Activated B cell treated with CpG ODN at 0.5 μM for 24 hours (primary cell): ENCODE data around the gene PCDHB13. TPM values are rescaled to one million over a fixed set of nuclear protein-coding genes. Genes with fewer than 3 reads are reported as not detected.
"Not testable (repeated sequence)": the region's sequence is repeated elsewhere in the genome, so short reads cannot be mapped to it uniquely, and the experiment has no call there.

ENCODE experiments used
- ATAC-seq: fragments of 200-7000 bp; cut with Tn5 transposase; one replicate; pipeline ENCODE4 v1.10.0; 2021; ENCODE audit warnings: low read depth, mild to moderate bottlenecking, moderate library complexity
- CTCF ChIA-PET: fragments of 350-600 bp; sonication (Branson Sonifier 250); formaldehyde crosslinking; loops from one replicate; lab custom pipeline; 2021; ENCODE audit warnings: antibody characterized with exemption; lab: Charles Lee
- POLR2A ChIA-PET: fragments of 350-600 bp; sonication (Branson Sonifier 250); formaldehyde crosslinking; loops from one replicate; lab custom pipeline; 2021; ENCODE audit warnings: antibody characterized with exemption; lab: Charles Lee
- DNase-seq: peaks from one replicate; pipeline ENCODE4 v3.0.0; 2022
- H3K27ac Mint-ChIP-seq: one replicate; pipeline ENCODE4 v1.8.0; 2020; ENCODE audit warnings: mixed read lengths
- H3K27me3 Mint-ChIP-seq: one replicate; pipeline ENCODE4 v1.8.0; 2021; ENCODE audit warnings: mixed read lengths
- H3K36me3 Mint-ChIP-seq: one replicate; pipeline ENCODE4 v1.8.0; 2021; ENCODE audit warnings: low read depth, mixed read lengths
- H3K4me1 Mint-ChIP-seq: one replicate; pipeline ENCODE4 v1.8.0; 2021; ENCODE audit warnings: mixed read lengths
- H3K4me3 Mint-ChIP-seq: one replicate; pipeline ENCODE4 v1.8.0; 2020; ENCODE audit warnings: mild to moderate bottlenecking, mixed read lengths
- H3K9me3 Mint-ChIP-seq: one replicate; pipeline ENCODE4 v1.8.0; 2020; ENCODE audit warnings: mixed read lengths
- intact Hi-C: fragments of 100-400 bp; cut with micrococcal nuclease; formaldehyde crosslinking; loops from one replicate; pipeline ENCODE4 v1.15.1; 2024
- total RNA-seq: library from RNA; stranded (reverse); gene quantifications from 2 replicates; pipeline ENCODE4 v1.2.3, GENCODE V29; 2022
- TF ChIP-seq, protein P1 (sequence below): fragments of 200-600 bp; IDR thresholded peaks from one replicate; pipeline ENCODE4 v1.8.0; 2022; ENCODE audit warnings: antibody characterized with exemption, mild to moderate bottlenecking

The PCDHB13 gene
- total RNA-seq, 1 donor from 2014 or later: 0.09 TPM

DNA sequence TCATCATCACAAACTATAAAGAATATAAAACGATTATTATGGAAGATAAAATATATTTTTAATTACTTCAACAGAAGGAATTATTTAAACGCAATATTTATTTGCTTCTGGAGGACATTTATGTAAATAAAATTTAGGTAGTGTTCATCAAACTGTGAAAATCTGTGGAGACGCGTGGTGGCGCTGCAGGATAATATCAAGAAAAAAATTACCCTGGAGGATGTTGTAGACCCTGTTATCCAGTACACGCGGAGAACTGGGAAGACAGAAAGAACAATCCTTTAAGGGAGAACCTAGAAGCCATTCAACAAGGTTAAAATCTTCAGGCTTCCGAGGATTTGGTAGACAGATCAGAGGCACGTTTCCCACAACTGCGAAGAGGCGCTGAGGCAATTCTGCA, 5.2 kb upstream of the PCDHB13 start, which contains the start of gene PCDHB12:
Gene PCDHB12 (plus strand): TSS at position 242 of the 400 bp plus-strand sequence. CDS start 189 bp downstream, outside the sequence.
- ChIA-PET CTCF (interaction anchor here (1.0 kb wide), 1 partner anchor 356 kb away, joined by 3 read pairs; no protein-coding TSS in a partner anchor), POLR2A (no interaction called here)
- DNase-seq: no peak
- TF ChIP-seq, protein P1, sequence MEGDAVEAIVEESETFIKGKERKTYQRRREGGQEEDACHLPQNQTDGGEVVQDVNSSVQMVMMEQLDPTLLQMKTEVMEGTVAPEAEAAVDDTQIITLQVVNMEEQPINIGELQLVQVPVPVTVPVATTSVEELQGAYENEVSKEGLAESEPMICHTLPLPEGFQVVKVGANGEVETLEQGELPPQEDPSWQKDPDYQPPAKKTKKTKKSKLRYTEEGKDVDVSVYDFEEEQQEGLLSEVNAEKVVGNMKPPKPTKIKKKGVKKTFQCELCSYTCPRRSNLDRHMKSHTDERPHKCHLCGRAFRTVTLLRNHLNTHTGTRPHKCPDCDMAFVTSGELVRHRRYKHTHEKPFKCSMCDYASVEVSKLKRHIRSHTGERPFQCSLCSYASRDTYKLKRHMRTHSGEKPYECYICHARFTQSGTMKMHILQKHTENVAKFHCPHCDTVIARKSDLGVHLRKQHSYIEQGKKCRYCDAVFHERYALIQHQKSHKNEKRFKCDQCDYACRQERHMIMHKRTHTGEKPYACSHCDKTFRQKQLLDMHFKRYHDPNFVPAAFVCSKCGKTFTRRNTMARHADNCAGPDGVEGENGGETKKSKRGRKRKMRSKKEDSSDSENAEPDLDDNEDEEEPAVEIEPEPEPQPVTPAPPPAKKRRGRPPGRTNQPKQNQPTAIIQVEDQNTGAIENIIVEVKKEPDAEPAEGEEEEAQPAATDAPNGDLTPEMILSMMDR: no peak
- Mint-ChIP-seq H3K9me3 (peaks cover 6% of the 10 kb centered on the region), H3K4me3 (no peak within 1 kb of the TSS), H3K27me3 (peaks cover 36% of the 10 kb centered on the region), H3K27ac (no peak within 1 kb of the TSS), H3K36me3 (no peaks in the 10 kb centered on the region), H3K4me1 (no peaks in the 10 kb centered on the region)
- no peak for ATAC-seq
- intact Hi-C loops: loop anchor here (1.0 kb wide), 1 partner anchor 356 kb away; no protein-coding TSS in a partner anchor

DNA sequence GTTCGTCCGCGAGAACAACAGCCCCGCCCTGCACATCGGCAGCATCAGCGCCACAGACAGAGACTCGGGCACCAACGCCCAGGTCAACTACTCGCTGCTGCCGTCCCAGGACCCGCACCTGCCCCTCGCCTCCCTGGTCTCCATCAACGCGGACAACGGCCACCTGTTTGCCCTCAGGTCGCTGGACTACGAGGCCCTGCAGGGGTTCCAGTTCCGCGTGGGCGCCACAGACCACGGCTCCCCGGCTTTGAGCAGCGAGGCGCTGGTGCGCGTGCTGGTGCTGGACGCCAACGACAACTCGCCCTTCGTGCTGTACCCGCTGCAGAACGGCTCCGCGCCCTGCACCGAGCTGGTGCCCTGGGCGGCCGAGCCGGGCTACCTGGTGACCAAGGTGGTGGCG, 3.4 kb upstream of the PCDHB13 start:
- H3K36me3 Mint-ChIP-seq, H3K9me3 Mint-ChIP-seq, CTCF ChIA-PET, H3K4me1 Mint-ChIP-seq, ATAC-seq, DNase-seq, intact Hi-C loops, H3K4me3 Mint-ChIP-seq, H3K27ac Mint-ChIP-seq: not testable (repeated sequence)
- H3K27me3 Mint-ChIP-seq: peaks cover 41% of the 10 kb centered on the region
- POLR2A ChIA-PET: interaction anchor here (0.5 kb wide), 1 partner anchor 107 kb away, joined by 4 read pairs; no protein-coding TSS in a partner anchor

DNA sequence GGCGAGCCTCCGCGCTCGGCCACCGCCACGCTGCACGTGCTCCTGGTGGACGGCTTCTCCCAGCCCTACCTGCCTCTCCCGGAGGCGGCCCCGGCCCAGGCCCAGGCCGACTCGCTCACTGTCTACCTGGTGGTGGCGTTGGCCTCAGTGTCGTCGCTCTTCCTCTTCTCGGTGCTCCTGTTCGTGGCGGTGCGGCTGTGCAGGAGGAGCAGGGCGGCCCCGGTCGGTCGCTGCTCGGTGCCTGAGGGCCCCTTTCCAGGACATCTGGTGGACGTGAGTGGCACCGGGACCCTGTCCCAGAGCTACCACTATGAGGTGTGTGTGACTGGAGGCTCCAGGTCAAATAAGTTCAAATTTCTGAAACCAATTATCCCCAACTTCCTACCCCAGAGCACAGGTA, 2.9 kb upstream of the PCDHB13 start:
- CTCF ChIA-PET, H3K36me3 Mint-ChIP-seq, H3K4me1 Mint-ChIP-seq, DNase-seq, H3K27ac Mint-ChIP-seq, H3K4me3 Mint-ChIP-seq, intact Hi-C loops, ATAC-seq: not testable (repeated sequence)
- Mint-ChIP-seq H3K9me3 (peaks cover 11% of the 10 kb centered on the region), H3K27me3 (peaks cover 42% of the 10 kb centered on the region)
- POLR2A ChIA-PET: interaction anchor here (0.5 kb wide), 1 partner anchor 106 kb away, joined by 4 read pairs; no protein-coding TSS in a partner anchor

DNA sequence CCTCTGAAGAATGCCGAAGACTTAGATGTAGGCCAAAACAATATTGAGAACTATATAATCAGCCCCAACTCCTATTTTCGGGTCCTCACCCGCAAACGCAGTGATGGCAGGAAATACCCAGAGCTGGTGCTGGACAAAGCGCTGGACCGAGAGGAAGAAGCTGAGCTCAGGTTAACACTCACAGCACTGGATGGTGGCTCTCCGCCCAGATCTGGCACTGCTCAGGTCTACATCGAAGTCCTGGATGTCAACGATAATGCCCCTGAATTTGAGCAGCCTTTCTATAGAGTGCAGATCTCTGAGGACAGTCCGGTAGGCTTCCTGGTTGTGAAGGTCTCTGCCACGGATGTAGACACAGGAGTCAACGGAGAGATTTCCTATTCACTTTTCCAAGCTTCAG, 864 bp downstream of the PCDHB13 start:
- CTCF ChIA-PET, H3K4me1 Mint-ChIP-seq, intact Hi-C loops, H3K4me3 Mint-ChIP-seq, POLR2A ChIA-PET, DNase-seq, H3K27ac Mint-ChIP-seq, ATAC-seq, H3K36me3 Mint-ChIP-seq: not testable (repeated sequence)
- Mint-ChIP-seq H3K27me3 (peaks cover 31% of the 10 kb centered on the region), H3K9me3 (peaks cover 19% of the 10 kb centered on the region)

DNA sequence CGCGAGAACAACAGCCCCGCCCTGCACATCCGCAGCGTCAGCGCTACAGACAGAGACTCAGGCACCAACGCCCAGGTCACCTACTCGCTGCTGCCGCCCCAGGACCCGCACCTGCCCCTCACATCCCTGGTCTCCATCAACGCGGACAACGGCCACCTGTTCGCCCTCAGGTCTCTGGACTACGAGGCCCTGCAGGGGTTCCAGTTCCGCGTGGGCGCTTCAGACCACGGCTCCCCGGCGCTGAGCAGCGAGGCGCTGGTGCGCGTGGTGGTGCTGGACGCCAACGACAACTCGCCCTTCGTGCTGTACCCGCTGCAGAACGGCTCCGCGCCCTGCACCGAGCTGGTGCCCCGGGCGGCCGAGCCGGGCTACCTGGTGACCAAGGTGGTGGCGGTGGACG, 1.8 kb downstream of the PCDHB13 start:
- POLR2A ChIA-PET, intact Hi-C loops, ATAC-seq, DNase-seq, H3K4me1 Mint-ChIP-seq, H3K4me3 Mint-ChIP-seq, CTCF ChIA-PET, H3K27ac Mint-ChIP-seq, H3K36me3 Mint-ChIP-seq: not testable (repeated sequence)
- Mint-ChIP-seq H3K9me3 (peaks cover 21% of the 10 kb centered on the region), H3K27me3 (peaks cover 30% of the 10 kb centered on the region)

DNA sequence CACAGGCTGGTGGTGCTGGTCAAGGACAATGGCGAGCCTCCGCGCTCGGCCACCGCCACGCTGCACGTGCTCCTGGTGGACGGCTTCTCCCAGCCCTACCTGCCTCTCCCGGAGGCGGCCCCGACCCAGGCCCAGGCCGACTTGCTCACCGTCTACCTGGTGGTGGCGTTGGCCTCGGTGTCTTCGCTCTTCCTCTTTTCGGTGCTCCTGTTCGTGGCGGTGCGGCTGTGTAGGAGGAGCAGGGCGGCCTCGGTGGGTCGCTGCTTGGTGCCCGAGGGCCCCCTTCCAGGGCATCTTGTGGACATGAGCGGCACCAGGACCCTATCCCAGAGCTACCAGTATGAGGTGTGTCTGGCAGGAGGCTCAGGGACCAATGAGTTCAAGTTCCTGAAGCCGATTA, 2.3 kb downstream of the PCDHB13 start:
- H3K4me3 Mint-ChIP-seq, ATAC-seq, intact Hi-C loops, DNase-seq, H3K4me1 Mint-ChIP-seq, CTCF ChIA-PET, H3K27ac Mint-ChIP-seq, H3K36me3 Mint-ChIP-seq: not testable (repeated sequence)
- Mint-ChIP-seq H3K27me3 (peaks cover 28% of the 10 kb centered on the region), H3K9me3 (peaks cover 19% of the 10 kb centered on the region)
- POLR2A ChIA-PET: interaction anchor here (0.5 kb wide), 1 partner anchor 461 kb away, joined by 3 read pairs; no protein-coding TSS in a partner anchor

DNA sequence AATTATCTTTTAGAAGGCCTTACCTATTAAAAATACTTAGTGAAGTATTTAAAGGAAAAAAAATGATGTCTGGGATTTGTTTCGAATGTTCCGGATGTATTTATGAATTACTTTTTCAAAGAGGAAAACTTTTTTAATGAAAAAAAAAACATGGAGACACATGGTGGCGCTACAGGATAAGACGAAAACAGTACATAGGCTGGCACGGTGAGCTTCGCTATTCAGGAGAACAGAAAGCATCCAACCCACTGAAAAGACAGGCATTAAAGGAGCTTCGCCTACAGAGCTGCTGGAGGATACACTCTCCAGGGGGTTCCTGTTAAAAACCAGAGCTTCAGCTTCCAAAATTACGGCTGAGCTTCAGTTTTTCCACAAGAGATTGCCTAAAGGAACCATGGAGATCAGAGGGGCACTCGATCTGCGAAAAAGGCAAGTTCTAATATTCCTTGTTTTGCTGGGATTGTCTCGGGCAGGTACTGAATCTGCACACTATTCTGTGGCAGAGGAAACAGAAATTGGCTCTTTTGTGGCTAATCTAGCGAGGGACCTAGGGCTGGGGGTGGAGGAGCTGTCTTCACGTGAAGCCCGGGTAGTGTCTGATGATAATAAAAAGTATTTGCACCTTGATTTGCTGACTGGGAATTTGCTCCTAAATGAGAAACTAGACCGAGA, 9.5 kb downstream of the PCDHB13 start, which contains the start of gene PCDHB14:
Gene PCDHB14 (plus strand): TSS at position 232 of the 672 bp plus-strand sequence. CDS start 163 bp downstream, at position 395.
- TF ChIP-seq, protein P1: no peak
- CTCF ChIA-PET: interaction anchor here (0.6 to 2.5 kb wide), 7 partner anchors 15 to 429 kb away, joined by 3 to 11 read pairs (median 4); partner anchors contain the start of genes FCHSD1 and PCDHGA12
- no peaks in the 10 kb centered on the region for H3K36me3 Mint-ChIP-seq
- no peak within 1 kb of the TSS for H3K4me3 Mint-ChIP-seq
- no peak within 1 kb of the TSS for H3K27ac Mint-ChIP-seq
- POLR2A ChIA-PET: no interaction called here
- H3K4me1 Mint-ChIP-seq: peaks cover 2% of the 10 kb centered on the region
- intact Hi-C loops: loop anchor here (2.0 kb wide), 1 partner anchor 342 kb away; no protein-coding TSS in a partner anchor
- DNase-seq (no peak), ATAC-seq (no peak)
- peaks cover 27% of the 10 kb centered on the region for H3K27me3 Mint-ChIP-seq
- peaks cover 13% of the 10 kb centered on the region for H3K9me3 Mint-ChIP-seq

DNA sequence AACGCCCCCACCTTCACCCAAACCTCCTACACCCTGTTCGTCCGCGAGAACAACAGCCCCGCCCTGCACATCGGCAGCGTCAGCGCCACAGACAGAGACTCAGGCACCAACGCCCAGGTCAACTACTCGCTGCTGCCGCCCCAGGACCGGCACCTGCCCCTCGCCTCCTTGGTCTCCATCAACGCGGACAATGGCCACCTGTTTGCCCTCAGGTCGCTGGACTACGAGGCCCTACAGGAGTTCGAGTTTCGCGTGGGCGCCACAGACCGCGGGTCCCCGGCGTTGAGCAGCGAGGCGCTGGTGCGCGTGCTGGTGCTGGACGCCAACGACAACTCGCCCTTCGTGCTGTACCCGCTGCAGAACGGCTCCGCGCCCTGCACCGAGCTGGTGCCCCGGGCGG, 11.1 kb downstream of the PCDHB13 start:
- H3K27ac Mint-ChIP-seq, H3K9me3 Mint-ChIP-seq, POLR2A ChIA-PET, H3K4me3 Mint-ChIP-seq, H3K36me3 Mint-ChIP-seq, intact Hi-C loops, DNase-seq, H3K4me1 Mint-ChIP-seq, ATAC-seq, CTCF ChIA-PET: not testable (repeated sequence)
- H3K27me3 Mint-ChIP-seq: peaks cover 21% of the 10 kb centered on the region

DNA sequence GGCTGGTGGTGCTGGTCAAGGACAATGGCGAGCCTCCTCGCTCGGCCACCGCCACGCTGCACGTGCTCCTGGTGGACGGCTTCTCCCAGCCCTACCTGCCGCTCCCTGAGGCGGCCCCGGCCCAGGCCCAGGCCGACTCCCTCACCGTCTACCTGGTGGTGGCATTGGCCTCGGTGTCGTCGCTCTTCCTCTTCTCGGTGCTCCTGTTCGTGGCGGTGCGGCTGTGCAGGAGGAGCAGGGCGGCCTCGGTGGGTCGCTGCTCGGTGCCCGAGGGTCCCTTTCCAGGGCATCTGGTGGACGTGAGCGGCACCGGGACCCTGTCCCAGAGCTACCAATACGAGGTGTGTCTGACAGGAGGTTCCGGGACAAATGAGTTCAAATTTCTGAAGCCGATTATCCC, 11.7 kb downstream of the PCDHB13 start:
- CTCF ChIA-PET, intact Hi-C loops: not testable (repeated sequence)

More for the DNA sequence above, 11.7 kb downstream of the PCDHB13 start:
- H3K4me1 Mint-ChIP-seq, DNase-seq, H3K4me3 Mint-ChIP-seq, ATAC-seq, H3K36me3 Mint-ChIP-seq, H3K27ac Mint-ChIP-seq, H3K9me3 Mint-ChIP-seq, POLR2A ChIA-PET: not testable (repeated sequence)
- peaks cover 16% of the 10 kb centered on the region for H3K27me3 Mint-ChIP-seq
